HEK293 (cell line): Measurements from ENCODE around the gene GSTT4.
"Not testable (repeated sequence)": the region's sequence is repeated elsewhere in the genome, so short reads cannot be mapped to it uniquely, and the experiment has no call there.

Experiments used
- MEIS1 ChIP-seq: sonication (generic); formaldehyde crosslinking; IDR thresholded peaks from 2 replicates; pipeline ENCODE4 v1.8.1; 2022; ENCODE audit warnings: missing genetic modification reagents, mild to moderate bottlenecking, borderline replicate concordance
- ZNF558 ChIP-seq: fragments of 450-650 bp; formaldehyde crosslinking; IDR thresholded peaks from 2 replicates; pipeline ENCODE4 v1.5.1; 2016; ENCODE audit warnings: missing biosample characterization, missing genetic modification characterization
- TF ChIP-seq, protein P1 (sequence below): fragments of 450-650 bp; formaldehyde crosslinking; IDR thresholded peaks from 2 replicates; pipeline ENCODE4 v1.5.1; 2016; ENCODE audit warnings: missing biosample characterization, missing genetic modification characterization

DNA sequence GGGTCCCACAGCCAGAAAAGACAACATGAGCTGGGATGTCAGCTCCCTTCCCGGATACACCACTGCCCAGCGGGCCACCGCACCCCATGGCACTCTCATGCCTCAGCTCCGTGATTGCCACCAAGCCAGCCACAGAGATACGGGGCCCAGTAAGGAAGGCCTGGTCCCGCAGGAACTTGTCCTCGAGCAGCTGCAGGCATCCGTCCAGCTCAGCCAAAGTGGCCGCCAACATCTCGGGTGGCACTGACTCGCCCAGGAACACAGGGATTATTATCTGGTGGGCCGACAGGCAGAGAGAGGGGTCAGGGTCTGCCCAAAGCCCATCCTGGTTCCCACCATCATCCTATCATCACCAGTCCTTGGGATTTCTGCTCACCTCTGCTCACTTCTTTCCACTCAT, 27.9 kb downstream of the GSTT4 start:
- TF ChIP-seq, protein P1, sequence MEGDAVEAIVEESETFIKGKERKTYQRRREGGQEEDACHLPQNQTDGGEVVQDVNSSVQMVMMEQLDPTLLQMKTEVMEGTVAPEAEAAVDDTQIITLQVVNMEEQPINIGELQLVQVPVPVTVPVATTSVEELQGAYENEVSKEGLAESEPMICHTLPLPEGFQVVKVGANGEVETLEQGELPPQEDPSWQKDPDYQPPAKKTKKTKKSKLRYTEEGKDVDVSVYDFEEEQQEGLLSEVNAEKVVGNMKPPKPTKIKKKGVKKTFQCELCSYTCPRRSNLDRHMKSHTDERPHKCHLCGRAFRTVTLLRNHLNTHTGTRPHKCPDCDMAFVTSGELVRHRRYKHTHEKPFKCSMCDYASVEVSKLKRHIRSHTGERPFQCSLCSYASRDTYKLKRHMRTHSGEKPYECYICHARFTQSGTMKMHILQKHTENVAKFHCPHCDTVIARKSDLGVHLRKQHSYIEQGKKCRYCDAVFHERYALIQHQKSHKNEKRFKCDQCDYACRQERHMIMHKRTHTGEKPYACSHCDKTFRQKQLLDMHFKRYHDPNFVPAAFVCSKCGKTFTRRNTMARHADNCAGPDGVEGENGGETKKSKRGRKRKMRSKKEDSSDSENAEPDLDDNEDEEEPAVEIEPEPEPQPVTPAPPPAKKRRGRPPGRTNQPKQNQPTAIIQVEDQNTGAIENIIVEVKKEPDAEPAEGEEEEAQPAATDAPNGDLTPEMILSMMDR (tag by site-specific recombination): not testable (repeated sequence)
- not testable (repeated sequence) for TF ChIP-seq MEIS1; ZNF558 (tag by site-specific recombination)
